ENCODE measurements around the gene TOP3B.

Gene TOP3B

DNA sequence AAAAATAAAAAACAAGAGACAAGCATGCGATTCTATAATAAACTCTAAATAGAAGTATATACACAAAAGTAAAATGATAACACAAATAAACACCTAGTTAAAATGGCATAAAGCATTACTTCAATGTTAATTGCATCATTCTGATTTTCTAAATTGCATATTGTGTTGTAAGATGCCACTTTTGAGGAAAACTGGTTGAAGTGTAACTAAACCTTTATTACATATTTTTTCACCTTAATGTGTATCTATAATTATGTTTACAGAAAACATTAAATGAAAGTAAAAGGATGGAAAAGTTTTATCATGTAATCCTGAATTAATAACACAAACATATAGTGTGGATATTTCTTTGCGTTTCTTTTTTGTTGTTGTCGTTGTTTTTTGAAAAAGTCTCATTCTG lies 45.4 kb upstream of the TOP3B start (continued):
- TF ChIP-seq, protein P1, sequence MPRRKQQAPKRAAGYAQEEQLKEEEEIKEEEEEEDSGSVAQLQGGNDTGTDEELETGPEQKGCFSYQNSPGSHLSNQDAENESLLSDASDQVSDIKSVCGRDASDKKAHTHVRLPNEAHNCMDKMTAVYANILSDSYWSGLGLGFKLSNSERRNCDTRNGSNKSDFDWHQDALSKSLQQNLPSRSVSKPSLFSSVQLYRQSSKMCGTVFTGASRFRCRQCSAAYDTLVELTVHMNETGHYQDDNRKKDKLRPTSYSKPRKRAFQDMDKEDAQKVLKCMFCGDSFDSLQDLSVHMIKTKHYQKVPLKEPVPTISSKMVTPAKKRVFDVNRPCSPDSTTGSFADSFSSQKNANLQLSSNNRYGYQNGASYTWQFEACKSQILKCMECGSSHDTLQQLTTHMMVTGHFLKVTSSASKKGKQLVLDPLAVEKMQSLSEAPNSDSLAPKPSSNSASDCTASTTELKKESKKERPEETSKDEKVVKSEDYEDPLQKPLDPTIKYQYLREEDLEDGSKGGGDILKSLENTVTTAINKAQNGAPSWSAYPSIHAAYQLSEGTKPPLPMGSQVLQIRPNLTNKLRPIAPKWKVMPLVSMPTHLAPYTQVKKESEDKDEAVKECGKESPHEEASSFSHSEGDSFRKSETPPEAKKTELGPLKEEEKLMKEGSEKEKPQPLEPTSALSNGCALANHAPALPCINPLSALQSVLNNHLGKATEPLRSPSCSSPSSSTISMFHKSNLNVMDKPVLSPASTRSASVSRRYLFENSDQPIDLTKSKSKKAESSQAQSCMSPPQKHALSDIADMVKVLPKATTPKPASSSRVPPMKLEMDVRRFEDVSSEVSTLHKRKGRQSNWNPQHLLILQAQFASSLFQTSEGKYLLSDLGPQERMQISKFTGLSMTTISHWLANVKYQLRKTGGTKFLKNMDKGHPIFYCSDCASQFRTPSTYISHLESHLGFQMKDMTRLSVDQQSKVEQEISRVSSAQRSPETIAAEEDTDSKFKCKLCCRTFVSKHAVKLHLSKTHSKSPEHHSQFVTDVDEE (CRISPR knock-in tag; IDR thresholded peaks at IDR 0.05), result no peak
- no peak for TF ChIP-seq ZNF565 (CRISPR knock-in tag; conservative IDR thresholded peaks at IDR 0.05; ENCODE audit: low read depth)
- TF ChIP-seq ZFP30 (CRISPR knock-in tag; IDR thresholded peaks at IDR 0.05), result no peak
- no peak for TF ChIP-seq OSR1 (CRISPR knock-in tag; IDR thresholded peaks at IDR 0.05)
- no peak for TF ChIP-seq GLIS3 (CRISPR knock-in tag; IDR thresholded peaks at IDR 0.05)

DNA sequence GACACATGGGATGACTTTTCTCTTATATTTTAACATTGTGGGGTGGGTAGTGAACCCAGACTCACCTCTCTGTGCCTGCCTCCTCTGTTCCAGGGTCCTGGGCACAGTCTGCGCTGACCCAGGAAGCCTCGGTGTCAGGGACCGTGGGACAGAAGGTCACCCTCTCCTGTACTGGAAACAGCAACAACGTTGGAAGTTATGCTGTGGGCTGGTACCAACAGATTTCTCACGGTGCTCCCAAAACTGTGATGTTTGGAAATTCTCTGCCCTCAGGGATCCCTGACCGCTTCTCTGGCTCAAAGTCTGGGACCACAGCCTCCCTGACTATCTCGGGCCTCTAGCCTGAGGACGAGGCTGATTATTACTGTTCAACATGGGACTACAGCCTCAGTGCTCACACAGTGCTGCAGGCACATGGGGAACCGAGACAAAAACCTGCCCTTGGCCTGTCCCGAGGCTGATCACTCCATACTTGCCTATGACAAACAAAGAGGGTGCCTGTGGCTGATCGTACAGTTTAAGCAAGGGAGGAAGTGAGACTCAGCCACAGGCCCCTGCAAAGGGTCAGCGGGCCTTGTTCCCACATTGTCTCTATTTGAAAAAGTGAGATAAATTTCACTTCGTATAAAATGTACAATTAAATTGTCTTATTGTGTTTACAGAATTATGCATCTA lies 43.7 kb upstream of the TOP3B start:
- ATAC-seq, result no peak
- TF ChIP-seq PPARA (CRISPR knock-in tag; IDR thresholded peaks at IDR 0.05; ENCODE audit: borderline replicate concordance), result no peak
- TF ChIP-seq ARNTL (CRISPR knock-in tag; IDR thresholded peaks at IDR 0.05; ENCODE audit: borderline replicate concordance, low read depth), result no peak
- TF ChIP-seq SNAI2 (CRISPR knock-in tag; IDR thresholded peaks at IDR 0.05), result no peak

DNA sequence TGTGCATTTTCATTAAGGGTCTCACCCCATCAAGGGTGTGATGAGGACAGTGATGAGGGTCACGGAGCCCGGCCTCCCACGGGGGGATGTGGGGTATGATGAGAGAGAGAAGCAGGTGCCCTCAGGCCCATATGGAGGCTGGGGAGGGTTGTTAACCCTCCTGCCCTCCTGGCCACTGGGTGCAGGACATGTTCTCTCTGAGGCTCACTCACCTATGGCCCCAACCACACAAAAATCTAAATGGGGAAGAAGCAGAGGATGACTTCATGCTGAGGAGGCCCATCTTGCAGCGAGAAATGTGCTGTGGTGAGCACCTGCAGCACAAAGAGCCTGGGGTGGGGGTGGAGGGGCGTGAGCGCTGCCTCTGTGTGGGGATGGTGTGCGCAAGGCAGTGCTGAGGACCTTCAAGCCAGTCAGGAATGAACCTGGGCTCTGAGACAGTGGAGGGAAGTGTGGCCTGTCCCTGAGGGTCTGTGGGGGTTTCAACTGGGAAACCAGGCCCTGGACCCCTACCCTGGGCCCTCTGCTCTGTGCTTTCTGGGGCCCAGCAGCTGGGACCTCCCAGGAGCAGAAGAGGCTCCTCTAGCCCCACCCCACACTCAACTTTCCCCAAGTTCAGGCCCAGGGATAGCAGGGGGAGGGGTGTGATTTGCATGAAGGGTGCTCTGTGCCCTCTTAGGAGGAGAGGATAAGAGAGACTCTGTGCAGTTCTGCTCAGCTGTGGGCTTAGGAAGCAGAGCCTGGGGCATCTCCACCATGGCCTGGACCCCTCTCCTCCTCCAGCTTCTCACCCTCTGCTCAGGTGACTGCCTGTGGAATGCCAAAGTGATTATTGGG lies 43.0 kb upstream of the TOP3B start:
- no peak for ATAC-seq
- no peak for TF ChIP-seq ESRRG (CRISPR knock-in tag; IDR thresholded peaks at IDR 0.05)
- no peak for TF ChIP-seq ZNF565 (CRISPR knock-in tag; conservative IDR thresholded peaks at IDR 0.05; ENCODE audit: low read depth)
- TF ChIP-seq, protein P2, sequence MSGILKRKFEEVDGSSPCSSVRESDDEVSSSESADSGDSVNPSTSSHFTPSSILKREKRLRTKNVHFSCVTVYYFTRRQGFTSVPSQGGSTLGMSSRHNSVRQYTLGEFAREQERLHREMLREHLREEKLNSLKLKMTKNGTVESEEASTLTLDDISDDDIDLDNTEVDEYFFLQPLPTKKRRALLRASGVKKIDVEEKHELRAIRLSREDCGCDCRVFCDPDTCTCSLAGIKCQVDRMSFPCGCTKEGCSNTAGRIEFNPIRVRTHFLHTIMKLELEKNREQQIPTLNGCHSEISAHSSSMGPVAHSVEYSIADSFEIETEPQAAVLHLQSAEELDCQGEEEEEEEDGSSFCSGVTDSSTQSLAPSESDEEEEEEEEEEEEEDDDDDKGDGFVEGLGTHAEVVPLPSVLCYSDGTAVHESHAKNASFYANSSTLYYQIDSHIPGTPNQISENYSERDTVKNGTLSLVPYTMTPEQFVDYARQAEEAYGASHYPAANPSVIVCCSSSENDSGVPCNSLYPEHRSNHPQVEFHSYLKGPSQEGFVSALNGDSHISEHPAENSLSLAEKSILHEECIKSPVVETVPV (CRISPR knock-in tag; IDR thresholded peaks at IDR 0.05), result no peak
- no peak for TF ChIP-seq ISL1 (CRISPR knock-in tag; IDR thresholded peaks at IDR 0.05)
- TF ChIP-seq OSR1 (CRISPR knock-in tag; IDR thresholded peaks at IDR 0.05), result no peak
- no peak for TF ChIP-seq RARB (CRISPR knock-in tag; IDR thresholded peaks at IDR 0.05)
- no peak for TF ChIP-seq ZC3H10 (CRISPR knock-in tag; IDR thresholded peaks at IDR 0.05)
- TF ChIP-seq ZFP30 (CRISPR knock-in tag; IDR thresholded peaks at IDR 0.05), result no peak
- TF ChIP-seq SNAI2 (CRISPR knock-in tag; IDR thresholded peaks at IDR 0.05), result no peak
- TF ChIP-seq TOX (CRISPR knock-in tag; IDR thresholded peaks at IDR 0.05; ENCODE audit: borderline replicate concordance), result no peak
- TF ChIP-seq, protein P3, sequence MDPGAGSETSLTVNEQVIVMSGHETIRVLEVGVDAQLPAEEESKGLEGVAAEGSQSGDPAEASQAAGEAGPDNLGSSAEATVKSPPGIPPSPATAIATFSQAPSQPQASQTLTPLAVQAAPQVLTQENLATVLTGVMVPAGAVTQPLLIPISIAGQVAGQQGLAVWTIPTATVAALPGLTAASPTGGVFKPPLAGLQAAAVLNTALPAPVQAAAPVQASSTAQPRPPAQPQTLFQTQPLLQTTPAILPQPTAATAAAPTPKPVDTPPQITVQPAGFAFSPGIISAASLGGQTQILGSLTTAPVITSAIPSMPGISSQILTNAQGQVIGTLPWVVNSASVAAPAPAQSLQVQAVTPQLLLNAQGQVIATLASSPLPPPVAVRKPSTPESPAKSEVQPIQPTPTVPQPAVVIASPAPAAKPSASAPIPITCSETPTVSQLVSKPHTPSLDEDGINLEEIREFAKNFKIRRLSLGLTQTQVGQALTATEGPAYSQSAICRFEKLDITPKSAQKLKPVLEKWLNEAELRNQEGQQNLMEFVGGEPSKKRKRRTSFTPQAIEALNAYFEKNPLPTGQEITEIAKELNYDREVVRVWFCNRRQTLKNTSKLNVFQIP (CRISPR knock-in tag; IDR thresholded peaks at IDR 0.05; ENCODE audit: borderline replicate concordance, low read depth), result no peak
- TF ChIP-seq, protein P4, sequence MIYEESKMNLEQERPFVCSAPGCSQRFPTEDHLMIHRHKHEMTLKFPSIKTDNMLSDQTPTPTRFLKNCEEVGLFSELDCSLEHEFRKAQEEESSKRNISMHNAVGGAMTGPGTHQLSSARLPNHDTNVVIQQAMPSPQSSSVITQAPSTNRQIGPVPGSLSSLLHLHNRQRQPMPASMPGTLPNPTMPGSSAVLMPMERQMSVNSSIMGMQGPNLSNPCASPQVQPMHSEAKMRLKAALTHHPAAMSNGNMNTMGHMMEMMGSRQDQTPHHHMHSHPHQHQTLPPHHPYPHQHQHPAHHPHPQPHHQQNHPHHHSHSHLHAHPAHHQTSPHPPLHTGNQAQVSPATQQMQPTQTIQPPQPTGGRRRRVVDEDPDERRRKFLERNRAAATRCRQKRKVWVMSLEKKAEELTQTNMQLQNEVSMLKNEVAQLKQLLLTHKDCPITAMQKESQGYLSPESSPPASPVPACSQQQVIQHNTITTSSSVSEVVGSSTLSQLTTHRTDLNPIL (CRISPR knock-in tag; IDR thresholded peaks at IDR 0.05; ENCODE audit: low read depth), result no peak
- no peak for TF ChIP-seq ZFP3 (CRISPR knock-in tag; IDR thresholded peaks at IDR 0.05)
- TF ChIP-seq ZNF8 (CRISPR knock-in tag; IDR thresholded peaks at IDR 0.05), result no peak
- no peak for TF ChIP-seq ARNTL (CRISPR knock-in tag; IDR thresholded peaks at IDR 0.05; ENCODE audit: borderline replicate concordance, low read depth)
- TF ChIP-seq TCF4 (CRISPR knock-in tag; IDR thresholded peaks at IDR 0.05; ENCODE audit: borderline replicate concordance), result no peak

DNA sequence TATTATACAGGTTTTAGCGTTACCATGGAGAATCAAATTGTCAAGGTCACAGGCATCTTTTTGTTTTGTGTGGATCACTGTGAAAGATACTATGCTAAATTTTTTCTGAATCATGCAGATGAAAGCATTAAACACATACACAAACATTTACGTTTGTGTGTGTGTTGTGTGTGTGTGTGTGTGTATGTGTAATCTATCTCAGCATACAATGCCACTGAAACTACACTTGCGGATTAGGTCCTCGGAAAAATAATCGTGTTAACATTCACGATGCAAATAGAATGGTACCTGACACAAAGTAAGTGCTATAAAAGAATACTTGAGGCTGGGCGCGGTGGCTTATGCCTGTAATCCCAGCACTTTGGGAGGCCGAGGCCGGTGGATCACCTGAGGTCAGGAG lies 41.9 kb upstream of the TOP3B start:
- no peak for ATAC-seq
- TF ChIP-seq ZNF8 (CRISPR knock-in tag; IDR thresholded peaks at IDR 0.05), result no peak

Measured in SK-N-SH treated with all-trans-retinoic acid at 6 μM for 48 hours (cell line).